Islet precursor cell (in vitro differentiated cells): Measurements from ENCODE around the gene OARD1.

Experiments
- DNase-seq: peaks from one replicate; pipeline ENCODE4 v3.0.0-alpha.2; 2018

OARD1 gene

GRCh38 chr6:41047745-41048732, 24.1 kb downstream of the OARD1 start:
- DNase-seq = no peak

- DNase-seq = peak; percentile 21
Measured at GRCh38 chr6:41047306-41047705, 24.9 kb downstream of the OARD1 start.

DNA sequence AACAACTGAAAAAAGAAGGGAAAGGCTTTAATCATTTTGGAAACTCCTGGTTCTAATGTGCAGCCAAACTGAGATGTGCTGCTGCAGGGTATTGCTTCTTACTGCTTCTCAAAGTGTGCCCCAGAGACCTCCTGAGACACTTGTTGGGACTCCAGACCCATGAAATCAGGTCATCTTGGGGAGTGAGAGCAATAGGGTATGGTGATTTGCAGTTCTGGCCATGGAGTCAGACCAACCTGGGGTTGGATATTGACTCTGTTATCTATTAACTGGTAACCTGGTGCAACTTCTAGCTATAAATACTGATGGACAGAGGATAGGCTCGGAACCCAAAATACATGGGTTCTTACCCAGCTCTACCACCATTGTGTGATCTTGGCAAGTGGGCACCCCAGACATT, 26.1 kb downstream of the OARD1 start:
- no peak for DNase-seq

- no peak for DNase-seq
Measured at GRCh38 chr6:41045664-41046063, 26.5 kb downstream of the OARD1 start.

DNA sequence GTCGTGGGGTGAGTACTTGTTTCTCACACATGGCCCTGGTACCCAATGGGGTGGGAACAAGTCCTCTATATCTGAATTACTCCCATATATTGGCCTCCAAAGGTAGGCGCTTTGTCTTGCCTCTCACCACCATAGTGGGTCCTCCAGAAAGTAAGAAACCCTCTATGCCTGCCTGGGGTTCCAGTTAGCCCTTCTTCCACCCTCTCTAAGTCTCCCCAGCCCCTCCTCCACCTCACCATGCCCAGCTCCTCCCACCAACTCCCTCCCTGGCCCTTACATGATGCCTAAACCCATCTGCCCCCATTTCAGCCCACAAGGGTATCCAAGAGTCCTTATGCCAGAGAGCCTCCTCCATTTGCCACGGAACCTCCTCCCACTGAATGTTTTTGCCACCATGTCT, 29.0 kb downstream of the OARD1 start:
- DNase-seq = no peak

DNA sequence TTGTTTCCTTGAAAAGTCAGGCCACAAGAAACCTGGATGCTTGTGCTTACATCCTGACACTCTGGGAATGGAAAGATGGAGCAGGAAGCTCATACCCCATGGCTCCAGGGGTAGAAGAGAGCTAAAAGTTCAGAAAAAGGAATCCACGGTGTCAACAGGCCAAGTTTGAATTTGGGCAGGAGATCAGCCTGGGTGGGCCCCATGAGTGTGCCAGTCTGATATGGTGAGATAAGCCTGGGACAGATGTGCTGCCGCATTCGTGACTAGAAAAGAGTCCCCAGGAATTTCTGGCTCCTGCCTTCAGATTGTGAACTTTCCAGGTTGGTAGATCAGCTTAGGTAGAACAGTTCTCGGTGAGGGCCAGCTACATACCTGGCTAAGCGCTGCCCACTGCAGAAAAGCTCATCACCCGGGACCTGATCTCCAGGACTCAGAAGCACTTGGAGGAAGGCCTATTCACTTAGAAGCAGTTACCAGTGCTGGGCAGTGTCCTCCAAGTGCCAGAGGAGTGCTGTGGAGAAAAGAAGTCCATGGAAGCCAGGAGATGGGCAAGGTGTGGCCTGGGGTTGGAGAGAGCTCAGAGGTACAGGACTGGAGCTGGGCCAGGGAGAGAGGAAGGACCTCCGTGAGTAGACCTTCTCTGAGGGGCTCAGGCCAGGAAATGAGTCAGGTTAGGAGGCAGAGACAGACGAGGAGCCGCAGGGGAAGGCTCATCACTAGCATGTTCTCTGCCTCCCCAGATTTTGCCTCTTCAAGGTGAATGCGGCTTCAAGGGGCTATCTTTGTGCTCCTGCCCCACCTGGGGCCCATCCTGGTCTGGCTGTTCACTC, 29.7 kb downstream of the OARD1 start, which contains the start of gene TSPO2:
Gene TSPO2 (plus strand): TSS at position 242 of the 830 bp plus-strand sequence. CDS start 519 bp downstream, at position 761.
- DNase-seq = no peak

- no peak for DNase-seq
Measured at GRCh38 chr6:41040940-41041536, 31.1 kb downstream of the OARD1 start.

GRCh38 chr6:41040101-41040939, 31.8 kb downstream of the OARD1 start:
- DNase-seq = peak; percentile 82

- DNase-seq = peak; percentile 73
Measured at GRCh38 chr6:41039060-41039998, 32.8 kb downstream of the OARD1 start, which contains the start of gene UNC5CL. UNC5CL (minus strand) TSS chr6:41039221; CDS start chr6:41035074, 4,147 bp downstream.

- DNase-seq = no peak
Measured at GRCh38 chr6:41038205-41038604, 34.0 kb downstream of the OARD1 start.

DNA sequence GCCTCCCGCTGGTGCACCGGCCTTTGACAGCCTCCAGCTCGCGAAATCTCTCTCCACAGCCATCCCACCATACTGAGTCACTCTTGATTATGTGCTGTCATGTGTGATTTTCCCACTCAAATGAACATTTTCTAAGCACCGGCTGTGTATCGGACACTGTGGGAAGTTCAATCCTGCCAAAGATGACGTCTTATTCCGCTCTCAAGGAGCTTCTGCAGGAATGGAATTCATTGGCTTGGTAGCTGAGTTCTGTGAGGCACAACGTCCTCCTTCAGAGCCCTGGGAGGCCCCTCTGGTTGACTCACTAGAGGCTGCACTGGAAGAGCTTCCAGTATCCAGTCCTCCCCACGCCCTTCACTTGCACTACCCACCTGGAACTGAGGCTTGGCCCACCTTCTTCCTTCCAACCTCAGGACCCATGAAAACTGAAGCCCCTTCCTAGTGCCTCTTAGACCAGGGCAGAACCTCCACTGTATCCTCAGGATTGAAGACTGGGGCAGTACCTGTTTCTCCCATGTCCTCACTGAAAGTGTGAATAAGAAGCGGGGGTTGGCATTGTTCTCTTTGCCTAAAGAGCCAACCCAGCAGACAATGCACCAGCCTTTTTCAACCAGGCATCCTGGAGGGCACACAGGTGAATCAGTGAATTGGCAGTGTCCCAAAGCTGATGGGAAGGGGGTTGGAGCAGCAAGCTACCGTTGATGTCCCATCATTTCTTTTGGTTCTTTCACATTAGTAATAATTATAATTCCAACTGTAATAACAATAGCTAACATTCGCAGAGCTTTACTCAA, 34.9 kb downstream of the OARD1 start:
- DNase-seq = no peak

DNA sequence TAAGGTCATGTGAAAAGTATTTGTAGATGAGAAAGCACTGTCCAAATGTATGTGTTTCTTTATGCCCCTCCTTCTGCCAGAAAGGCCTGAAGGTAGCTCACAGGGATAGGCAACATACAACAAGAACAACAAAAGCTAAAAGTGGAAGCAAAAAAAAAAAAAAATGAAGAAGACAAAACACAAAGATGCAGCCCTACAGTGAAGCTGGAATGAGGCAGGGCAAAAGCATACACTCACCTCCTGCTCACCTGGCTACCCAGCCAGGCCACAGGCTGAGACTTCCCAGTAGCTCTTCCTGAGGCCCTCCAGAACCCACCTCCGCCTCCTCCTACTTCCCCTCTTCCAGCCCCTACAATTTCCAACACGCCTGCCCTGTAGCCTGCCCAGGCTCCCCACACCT, 35.6 kb downstream of the OARD1 start:
- no peak for DNase-seq

DNA sequence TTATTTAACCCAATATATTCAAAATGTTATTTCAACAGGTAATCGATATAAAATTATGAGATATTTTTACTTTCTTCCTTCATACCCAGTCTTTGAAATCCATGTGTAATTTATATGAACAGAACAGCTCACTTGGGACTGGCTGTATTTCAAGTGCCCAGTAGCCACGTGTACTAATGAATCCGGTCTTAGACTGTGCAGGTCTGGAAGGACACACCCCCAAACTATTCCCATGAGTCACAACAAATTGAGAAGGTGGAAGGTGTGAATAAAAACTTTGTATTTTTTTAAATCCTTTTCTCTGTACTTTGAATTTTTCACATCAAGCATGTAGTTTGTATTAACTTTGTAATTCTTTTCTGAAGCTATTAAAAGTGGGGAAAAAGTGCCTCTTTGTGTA, 36.0 kb downstream of the OARD1 start:
- DNase-seq = no peak

DNA sequence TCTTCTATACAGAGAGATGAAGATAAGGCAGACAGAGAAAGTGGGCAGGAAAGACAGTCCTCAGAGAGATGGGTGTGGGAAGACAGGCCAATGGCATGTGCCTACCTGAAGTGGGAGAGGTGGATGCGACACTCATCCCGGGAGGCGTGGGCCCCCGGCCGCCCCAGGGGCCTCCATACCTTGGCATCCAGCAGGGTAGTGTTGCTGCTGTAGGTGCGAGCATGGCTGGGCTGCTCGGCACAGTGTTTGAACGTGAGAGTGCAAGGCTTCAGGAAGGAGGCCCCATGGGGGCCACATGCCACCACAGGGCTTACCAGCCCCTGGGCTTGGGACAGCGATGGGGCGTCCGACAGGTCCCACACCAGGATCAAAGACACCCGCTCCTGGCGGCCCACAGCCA, 38.4 kb downstream of the OARD1 start:
- DNase-seq = no peak

GRCh38 chr6:41032830-41033229, 39.3 kb downstream of the OARD1 start:
- DNase-seq = no peak

DNA sequence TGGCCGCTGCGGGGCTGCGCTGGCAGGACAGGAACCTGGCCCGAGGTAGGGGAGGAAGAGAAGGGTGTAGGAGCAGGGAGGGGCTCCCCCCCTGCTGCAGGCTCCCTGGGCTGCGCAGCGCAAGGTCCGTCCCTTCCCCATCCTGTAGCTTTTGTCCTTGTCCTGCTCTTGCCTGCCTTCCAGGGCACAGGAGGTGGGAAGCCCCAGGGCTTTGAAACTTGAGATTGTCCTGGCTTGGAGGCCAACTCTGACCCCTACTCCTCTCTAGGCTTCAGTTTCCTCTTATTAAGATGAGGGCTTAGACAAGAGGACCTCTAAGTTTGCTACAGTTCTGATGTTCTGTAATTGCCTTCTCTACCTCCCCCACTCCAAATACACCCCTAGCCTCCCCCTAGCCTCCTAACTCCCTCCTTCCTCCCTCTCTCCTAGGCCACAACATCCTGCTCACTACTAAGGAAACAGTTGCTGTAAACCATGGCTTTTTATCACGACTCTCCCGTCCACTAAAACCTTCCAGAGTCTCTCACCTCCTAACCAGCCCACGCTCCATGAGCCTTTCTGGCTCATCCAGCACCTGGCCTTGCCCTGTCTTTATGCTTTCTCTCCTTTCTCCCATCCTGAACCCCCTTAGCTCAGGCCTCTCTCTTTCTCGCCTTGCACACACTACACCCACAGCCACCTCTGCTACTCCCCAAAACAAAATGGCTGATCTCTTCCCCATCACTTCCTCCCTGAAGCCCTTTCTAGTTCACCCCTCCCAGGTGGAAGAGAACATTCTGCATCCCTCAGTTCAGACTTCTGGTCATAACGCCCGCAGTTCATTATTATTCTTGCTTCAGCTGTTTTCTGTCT, 43.4 kb downstream of the OARD1 start:
- no peak for DNase-seq

- DNase-seq = peak; percentile 93
Measured at GRCh38 chr6:41027799-41028560, 44.2 kb downstream of the OARD1 start.

DNA sequence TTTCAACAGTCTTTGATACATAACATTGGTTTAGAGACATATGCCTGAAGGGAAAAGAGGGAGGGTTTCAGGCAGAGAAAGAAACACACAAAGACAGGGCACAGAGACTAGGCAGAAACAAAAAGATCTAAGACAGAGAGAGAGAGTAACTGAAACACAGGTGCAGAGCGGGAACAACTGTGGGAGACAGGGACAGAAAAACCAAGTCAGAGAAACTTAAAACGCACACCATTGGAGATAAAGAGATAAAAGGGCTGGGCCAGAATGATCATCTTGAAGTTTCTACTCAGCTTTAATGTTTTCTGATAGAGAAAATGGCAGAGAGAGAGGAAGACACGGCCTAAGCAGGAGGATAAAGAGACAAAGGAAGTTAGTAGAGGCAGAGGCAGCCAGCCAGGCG, 44.9 kb downstream of the OARD1 start:
- DNase-seq = no peak
